SK-N-SH (cell line): ENCODE results near the gene CCDC148. TPM values are rescaled to one million over a fixed set of nuclear protein-coding genes. Genes with fewer than 3 reads are reported as not detected.

Source experiments
- CTCF ChIA-PET: fragments of 300-600, 350-600 bp; formaldehyde crosslinking; extraction: SDS; loops from one replicate; lab custom pipeline; 2021; lab: Yijun Ruan, JAX
- POLR2A ChIA-PET: fragments of 350-600 bp; sonication (Branson Sonifier 250); formaldehyde crosslinking; extraction: SDS; loops from one replicate; lab custom pipeline; 2020; ENCODE audit warnings: antibody characterized with exemption, inconsistent platforms; lab: Yijun Ruan, JAX
- DNase-seq: peaks from one replicate; pipeline ENCODE4 v3.0.0; 2012
- H2AFZ ChIP-seq: fragments of 200-600 bp; sonication (generic); 2 replicates; pipeline ENCODE4 v1.8.1; 2016; ENCODE audit warnings: antibody characterized with exemption, mild to moderate bottlenecking, low read depth
- H3F3A ChIP-seq: fragments of 200-600 bp; sonication (generic); replicated peaks from 2 replicates; pipeline ENCODE3; 2016; ENCODE audit warnings: antibody characterized with exemption, mild to moderate bottlenecking; ENCODE audit not compliant: insufficient read depth
- H3K27ac ChIP-seq, 2 experiments: fragments of 200-500 bp in 1 of 2; fragments of 200-600 bp in 1 of 2; sonication (Bioruptor generic) in 1 of 2; sonication (generic), shearing (Covaris generic) in 1 of 2; 2 replicates each; pipeline versions ENCODE4 v1.5.1 to v1.6.1; 2014 to 2016; ENCODE audit warnings: low read depth in 2 of 2, inconsistent platforms in 1 of 2, low read length in 1 of 2, mild to moderate bottlenecking in 1 of 2, mixed read lengths in 1 of 2
- H3K27me3 ChIP-seq: fragments of 200-600 bp; sonication (generic), shearing (Covaris generic); 2 replicates; pipeline ENCODE4 v1.6.1; 2016; ENCODE audit warnings: mixed run types; ENCODE audit not compliant: insufficient read depth
- H3K36me3 ChIP-seq, 2 experiments: fragments of 200-500 bp in 1 of 2; fragments of 200-600 bp in 1 of 2; sonication (Bioruptor generic) in 1 of 2; sonication (generic) in 1 of 2; replicated peaks in 1 of 2; 2 replicates each; pipeline versions ENCODE3 to v1.5.1; 2014 to 2016; ENCODE audit warnings: low read length in 1 of 2, mild to moderate bottlenecking in 1 of 2; ENCODE audit not compliant: insufficient read depth in 2 of 2, control insufficient read depth in 1 of 2
- H3K4me1 ChIP-seq, 2 experiments: fragments of 200-500 bp in 1 of 2; fragments of 200-600 bp in 1 of 2; sonication (Bioruptor generic) in 1 of 2; sonication (generic), shearing (Covaris generic) in 1 of 2; 2 replicates each; pipeline versions ENCODE4 v1.5.1 to v1.6.1; 2014 to 2016; ENCODE audit warnings: low read depth in 1 of 2, low read length in 1 of 2, mixed run types in 1 of 2; ENCODE audit not compliant: insufficient read depth in 2 of 2, control insufficient read depth in 1 of 2
- H3K4me2 ChIP-seq: fragments of 200-600 bp; sonication (generic), shearing (Covaris generic); 2 replicates; pipeline ENCODE4 v1.6.1; 2017; ENCODE audit warnings: mixed run types
- H3K4me3 ChIP-seq, 2 experiments: fragments of 200-500 bp in 1 of 2; fragments of 200-600 bp in 1 of 2; sonication (Bioruptor generic) in 1 of 2; sonication (generic), shearing (Covaris generic) in 1 of 2; 2 replicates each; pipeline versions ENCODE4 v1.5.1 to v1.8.1; 2014 to 2016; ENCODE audit warnings: low read depth in 2 of 2, inconsistent platforms in 1 of 2, low read length in 1 of 2, mild to moderate bottlenecking in 1 of 2, mixed read lengths in 1 of 2, moderate library complexity in 1 of 2
- H3K79me2 ChIP-seq: fragments of 200-600 bp; sonication (generic); 2 replicates; pipeline ENCODE4 v1.8.1; 2017; ENCODE audit warnings: mild to moderate bottlenecking; ENCODE audit not compliant: insufficient read depth
- H3K9ac ChIP-seq: fragments of 200-600 bp; sonication (generic); 2 replicates; pipeline ENCODE4 v1.6.1; 2017; ENCODE audit warnings: mixed run types
- H3K9me2 ChIP-seq: fragments of 200-600 bp; sonication (generic); 2 replicates; pipeline ENCODE4 v1.6.1; 2017; ENCODE audit warnings: mixed run types
- H3K9me3 ChIP-seq: fragments of 200-600 bp; sonication (generic); 2 replicates; pipeline ENCODE4 v1.6.1; 2017; ENCODE audit warnings: mixed run types, mild to moderate bottlenecking, moderate library complexity
- H4K20me1 ChIP-seq: fragments of 200-600 bp; sonication (generic); 2 replicates; pipeline ENCODE4 v1.6.1; 2017; ENCODE audit warnings: mild to moderate bottlenecking, mixed run types; ENCODE audit not compliant: insufficient read depth
- ELF1 ChIP-seq: IDR thresholded peaks from 2 replicates; pipeline ENCODE4 v1.4.0; 2012
- EP300 ChIP-seq, 2 experiments: IDR thresholded peaks; 2 replicates each; pipeline versions ENCODE4 v1.4.0 to v1.6.1; 2012; ENCODE audit warnings: borderline replicate concordance in 1 of 2, low read depth in 1 of 2, low read length in 1 of 2
- EZH2phosphoT487 ChIP-seq: fragments of 200-600 bp; sonication (generic); IDR thresholded peaks from 2 replicates; pipeline ENCODE4 v1.6.1; 2017; ENCODE audit warnings: low read depth, mixed run types, mild to moderate bottlenecking, antibody characterized with exemption, moderate library complexity, borderline replicate concordance
- FOXM1 ChIP-seq: IDR thresholded peaks from 2 replicates; pipeline ENCODE4 v1.4.0; 2012; ENCODE audit warnings: low read depth, mild to moderate bottlenecking
- GABPA ChIP-seq: IDR thresholded peaks from 2 replicates; pipeline ENCODE4 v1.4.0; 2012; ENCODE audit warnings: low read depth, mild to moderate bottlenecking
- RFX5 ChIP-seq: IDR thresholded peaks from 2 replicates; pipeline ENCODE4 v1.6.1; 2012; ENCODE audit warnings: mild to moderate bottlenecking, improper control_type of control experiment, low read length
- TAF1 ChIP-seq: IDR thresholded peaks from 2 replicates; pipeline ENCODE4 v1.6.1; 2012; ENCODE audit warnings: low read depth, mild to moderate bottlenecking, low read length, moderate library complexity, borderline replicate concordance
- TCF12 ChIP-seq: IDR thresholded peaks from 2 replicates; pipeline ENCODE4 v1.4.0; 2012
- WGBS: methylation state at CpG from one replicate; pipeline ENCODE4 v1.1.6; 2017; ENCODE audit warnings: low lambda C conversion rate; 5-methylcytosine and 5-hydroxymethylcytosine counted together
- polyA plus RNA-seq, 3 experiments: library from polyadenylated mRNA; depleted of rRNA; stranded (reverse); fragments of >200 nt; gene quantifications; 2 replicates each; pipeline ENCODE4 v1.2.3, GENCODE V29; 2012
- TF ChIP-seq, protein P1 (sequence below): IDR thresholded peaks from 2 replicates; pipeline ENCODE4 v1.6.1; 2012; ENCODE audit warnings: mild to moderate bottlenecking, low read depth, low read length, moderate library complexity
- TF ChIP-seq, protein P2 (sequence below): IDR thresholded peaks from 2 replicates; pipeline ENCODE4 v1.4.0; 2012; ENCODE audit warnings: low read depth, borderline replicate concordance
- TF ChIP-seq, protein P3 (sequence below): fragments of 150-350 bp; IDR thresholded peaks from 2 replicates; pipeline ENCODE4 v1.6.1; 2016; ENCODE audit warnings: mild to moderate bottlenecking, low read depth, low read length
- TF ChIP-seq, protein P4 (sequence below): IDR thresholded peaks from 2 replicates; pipeline ENCODE4; 2012
- TF ChIP-seq, protein P5 (sequence below): IDR thresholded peaks from 2 replicates; pipeline ENCODE4 v1.4.0; 2012; ENCODE audit warnings: low read depth, borderline replicate concordance
- TF ChIP-seq, protein P6 (sequence below): fragments of 200-600 bp; sonication (generic); IDR thresholded peaks from 2 replicates; pipeline ENCODE4 v1.6.1; 2017; ENCODE audit warnings: antibody characterized with exemption, mild to moderate bottlenecking, moderate library complexity
- TF ChIP-seq, protein P7 (sequence below): IDR thresholded peaks from 2 replicates; pipeline ENCODE4 v1.4.0; 2012; ENCODE audit warnings: low read depth
- TF ChIP-seq, protein P8 (sequence below): fragments of 150-350 bp; IDR thresholded peaks from 2 replicates; pipeline ENCODE4 v1.6.1; 2017; ENCODE audit warnings: antibody characterized with exemption, low read length, low read depth, borderline replicate concordance

CCDC148 gene
- polyA plus RNA-seq, 1 of the 3 experiments (the other 2 are of a cell fraction): 0.18 TPM

DNA sequence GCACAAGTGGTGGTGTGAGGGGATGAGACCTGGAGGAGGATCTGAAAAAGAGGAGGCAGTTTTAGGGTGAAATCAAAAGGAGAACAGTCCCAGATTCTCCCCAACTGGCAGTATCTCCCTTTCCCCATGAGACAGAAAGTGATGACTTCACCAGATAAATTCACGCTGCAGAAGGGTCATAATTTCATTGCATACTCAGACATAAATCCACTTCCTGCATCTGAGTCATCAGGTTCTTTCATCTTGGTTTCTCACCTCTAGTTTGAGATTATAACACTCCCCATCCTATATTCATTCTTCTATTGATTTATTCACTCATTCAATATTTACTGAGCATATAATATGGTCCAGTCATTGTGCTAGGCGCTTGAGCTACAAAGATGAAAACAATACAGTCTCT, 64.7 kb downstream of the CCDC148 start:
- no peak for TF ChIP-seq FOXM1
- TF ChIP-seq, protein P1, sequence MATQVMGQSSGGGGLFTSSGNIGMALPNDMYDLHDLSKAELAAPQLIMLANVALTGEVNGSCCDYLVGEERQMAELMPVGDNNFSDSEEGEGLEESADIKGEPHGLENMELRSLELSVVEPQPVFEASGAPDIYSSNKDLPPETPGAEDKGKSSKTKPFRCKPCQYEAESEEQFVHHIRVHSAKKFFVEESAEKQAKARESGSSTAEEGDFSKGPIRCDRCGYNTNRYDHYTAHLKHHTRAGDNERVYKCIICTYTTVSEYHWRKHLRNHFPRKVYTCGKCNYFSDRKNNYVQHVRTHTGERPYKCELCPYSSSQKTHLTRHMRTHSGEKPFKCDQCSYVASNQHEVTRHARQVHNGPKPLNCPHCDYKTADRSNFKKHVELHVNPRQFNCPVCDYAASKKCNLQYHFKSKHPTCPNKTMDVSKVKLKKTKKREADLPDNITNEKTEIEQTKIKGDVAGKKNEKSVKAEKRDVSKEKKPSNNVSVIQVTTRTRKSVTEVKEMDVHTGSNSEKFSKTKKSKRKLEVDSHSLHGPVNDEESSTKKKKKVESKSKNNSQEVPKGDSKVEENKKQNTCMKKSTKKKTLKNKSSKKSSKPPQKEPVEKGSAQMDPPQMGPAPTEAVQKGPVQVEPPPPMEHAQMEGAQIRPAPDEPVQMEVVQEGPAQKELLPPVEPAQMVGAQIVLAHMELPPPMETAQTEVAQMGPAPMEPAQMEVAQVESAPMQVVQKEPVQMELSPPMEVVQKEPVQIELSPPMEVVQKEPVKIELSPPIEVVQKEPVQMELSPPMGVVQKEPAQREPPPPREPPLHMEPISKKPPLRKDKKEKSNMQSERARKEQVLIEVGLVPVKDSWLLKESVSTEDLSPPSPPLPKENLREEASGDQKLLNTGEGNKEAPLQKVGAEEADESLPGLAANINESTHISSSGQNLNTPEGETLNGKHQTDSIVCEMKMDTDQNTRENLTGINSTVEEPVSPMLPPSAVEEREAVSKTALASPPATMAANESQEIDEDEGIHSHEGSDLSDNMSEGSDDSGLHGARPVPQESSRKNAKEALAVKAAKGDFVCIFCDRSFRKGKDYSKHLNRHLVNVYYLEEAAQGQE: no peak
- no peak for TF ChIP-seq TAF1
- TF ChIP-seq GABPA: no peak
- TF ChIP-seq, protein P2, sequence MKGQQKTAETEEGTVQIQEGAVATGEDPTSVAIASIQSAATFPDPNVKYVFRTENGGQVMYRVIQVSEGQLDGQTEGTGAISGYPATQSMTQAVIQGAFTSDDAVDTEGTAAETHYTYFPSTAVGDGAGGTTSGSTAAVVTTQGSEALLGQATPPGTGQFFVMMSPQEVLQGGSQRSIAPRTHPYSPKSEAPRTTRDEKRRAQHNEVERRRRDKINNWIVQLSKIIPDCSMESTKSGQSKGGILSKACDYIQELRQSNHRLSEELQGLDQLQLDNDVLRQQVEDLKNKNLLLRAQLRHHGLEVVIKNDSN: no peak
- no peak for TF ChIP-seq TCF12
- no peak for TF ChIP-seq EZH2phosphoT487
- TF ChIP-seq EP300 (IDR thresholded peaks at IDR 0.05; ENCODE audit: borderline replicate concordance in 1 of 2, low read depth in 1 of 2, low read length in 1 of 2): no peak
- TF ChIP-seq, protein P3, sequence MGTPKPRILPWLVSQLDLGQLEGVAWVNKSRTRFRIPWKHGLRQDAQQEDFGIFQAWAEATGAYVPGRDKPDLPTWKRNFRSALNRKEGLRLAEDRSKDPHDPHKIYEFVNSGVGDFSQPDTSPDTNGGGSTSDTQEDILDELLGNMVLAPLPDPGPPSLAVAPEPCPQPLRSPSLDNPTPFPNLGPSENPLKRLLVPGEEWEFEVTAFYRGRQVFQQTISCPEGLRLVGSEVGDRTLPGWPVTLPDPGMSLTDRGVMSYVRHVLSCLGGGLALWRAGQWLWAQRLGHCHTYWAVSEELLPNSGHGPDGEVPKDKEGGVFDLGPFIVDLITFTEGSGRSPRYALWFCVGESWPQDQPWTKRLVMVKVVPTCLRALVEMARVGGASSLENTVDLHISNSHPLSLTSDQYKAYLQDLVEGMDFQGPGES: no peak
- no peak for TF ChIP-seq RFX5
- TF ChIP-seq, protein P4, sequence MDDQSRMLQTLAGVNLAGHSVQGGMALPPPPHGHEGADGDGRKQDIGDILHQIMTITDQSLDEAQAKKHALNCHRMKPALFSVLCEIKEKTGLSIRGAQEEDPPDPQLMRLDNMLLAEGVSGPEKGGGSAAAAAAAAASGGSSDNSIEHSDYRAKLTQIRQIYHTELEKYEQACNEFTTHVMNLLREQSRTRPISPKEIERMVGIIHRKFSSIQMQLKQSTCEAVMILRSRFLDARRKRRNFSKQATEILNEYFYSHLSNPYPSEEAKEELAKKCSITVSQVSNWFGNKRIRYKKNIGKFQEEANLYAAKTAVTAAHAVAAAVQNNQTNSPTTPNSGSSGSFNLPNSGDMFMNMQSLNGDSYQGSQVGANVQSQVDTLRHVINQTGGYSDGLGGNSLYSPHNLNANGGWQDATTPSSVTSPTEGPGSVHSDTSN: no peak
- Histone ChIP-seq H3K27ac (no peak overlapping the region), H4K20me1 (no peaks in the 10 kb centered on the region), H3K36me3 (no peaks in the 10 kb centered on the region), H3K27me3 (no peaks in the 10 kb centered on the region), H3K9me3 (no peaks in the 10 kb centered on the region), H3F3A (no peaks in the 10 kb centered on the region), H3K79me2 (no peaks in the 10 kb centered on the region), H3K4me1 (no peaks in the 10 kb centered on the region), H3K9ac (no peak overlapping the region), H3K4me3 (no peak overlapping the region), H2AFZ (no peak overlapping the region), H3K9me2 (no peaks in the 10 kb centered on the region), H3K4me2 (no peak overlapping the region)
- ChIA-PET POLR2A (no interaction called here), CTCF (interaction anchor here (1.7 kb wide), 1 partner anchor 362 kb away, joined by 3 read pairs; no protein-coding TSS in a partner anchor)
- WGBS: 44% methylated on average over 2 of the region's 2 CpGs
- DNase-seq: no peak

DNA sequence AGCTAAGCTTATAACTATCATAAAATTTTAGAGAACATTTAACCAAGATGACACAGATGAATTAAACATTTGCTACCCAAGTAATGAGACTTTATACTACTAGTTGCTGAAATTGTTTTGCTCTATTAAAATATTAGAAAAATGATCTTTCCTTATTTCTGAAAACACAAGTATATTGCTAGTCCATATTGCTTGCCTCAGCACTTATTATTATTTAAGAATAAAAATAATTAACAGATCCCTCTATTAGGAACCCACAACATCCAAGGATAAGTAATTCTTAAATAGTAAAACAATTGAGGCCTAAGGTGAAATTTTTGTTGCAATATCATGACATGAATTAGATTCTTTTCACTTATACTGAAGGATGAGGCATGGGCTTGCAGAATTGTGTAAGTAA, 65.2 kb downstream of the CCDC148 start:
- Histone ChIP-seq H3K4me3 (no peak overlapping the region), H3K27me3 (no peaks in the 10 kb centered on the region), H3K4me2 (no peak overlapping the region), H3K9me3 (no peaks in the 10 kb centered on the region), H3K36me3 (no peaks in the 10 kb centered on the region), H3K9ac (no peak overlapping the region), H3K79me2 (no peaks in the 10 kb centered on the region), H3K9me2 (no peaks in the 10 kb centered on the region), H3K27ac (no peak overlapping the region), H3K4me1 (no peaks in the 10 kb centered on the region), H4K20me1 (no peaks in the 10 kb centered on the region), H2AFZ (no peak overlapping the region), H3F3A (no peaks in the 10 kb centered on the region)
- no peak for DNase-seq
- POLR2A ChIA-PET: no interaction called here
- CTCF ChIA-PET: no interaction called here
- TF ChIP-seq RFX5 (no peak), ELF1 (no peak)
- TF ChIP-seq, protein P5, sequence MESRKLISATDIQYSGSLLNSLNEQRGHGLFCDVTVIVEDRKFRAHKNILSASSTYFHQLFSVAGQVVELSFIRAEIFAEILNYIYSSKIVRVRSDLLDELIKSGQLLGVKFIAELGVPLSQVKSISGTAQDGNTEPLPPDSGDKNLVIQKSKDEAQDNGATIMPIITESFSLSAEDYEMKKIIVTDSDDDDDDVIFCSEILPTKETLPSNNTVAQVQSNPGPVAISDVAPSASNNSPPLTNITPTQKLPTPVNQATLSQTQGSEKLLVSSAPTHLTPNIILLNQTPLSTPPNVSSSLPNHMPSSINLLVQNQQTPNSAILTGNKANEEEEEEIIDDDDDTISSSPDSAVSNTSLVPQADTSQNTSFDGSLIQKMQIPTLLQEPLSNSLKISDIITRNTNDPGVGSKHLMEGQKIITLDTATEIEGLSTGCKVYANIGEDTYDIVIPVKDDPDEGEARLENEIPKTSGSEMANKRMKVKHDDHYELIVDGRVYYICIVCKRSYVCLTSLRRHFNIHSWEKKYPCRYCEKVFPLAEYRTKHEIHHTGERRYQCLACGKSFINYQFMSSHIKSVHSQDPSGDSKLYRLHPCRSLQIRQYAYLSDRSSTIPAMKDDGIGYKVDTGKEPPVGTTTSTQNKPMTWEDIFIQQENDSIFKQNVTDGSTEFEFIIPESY: no peak
- TF ChIP-seq, protein P6, sequence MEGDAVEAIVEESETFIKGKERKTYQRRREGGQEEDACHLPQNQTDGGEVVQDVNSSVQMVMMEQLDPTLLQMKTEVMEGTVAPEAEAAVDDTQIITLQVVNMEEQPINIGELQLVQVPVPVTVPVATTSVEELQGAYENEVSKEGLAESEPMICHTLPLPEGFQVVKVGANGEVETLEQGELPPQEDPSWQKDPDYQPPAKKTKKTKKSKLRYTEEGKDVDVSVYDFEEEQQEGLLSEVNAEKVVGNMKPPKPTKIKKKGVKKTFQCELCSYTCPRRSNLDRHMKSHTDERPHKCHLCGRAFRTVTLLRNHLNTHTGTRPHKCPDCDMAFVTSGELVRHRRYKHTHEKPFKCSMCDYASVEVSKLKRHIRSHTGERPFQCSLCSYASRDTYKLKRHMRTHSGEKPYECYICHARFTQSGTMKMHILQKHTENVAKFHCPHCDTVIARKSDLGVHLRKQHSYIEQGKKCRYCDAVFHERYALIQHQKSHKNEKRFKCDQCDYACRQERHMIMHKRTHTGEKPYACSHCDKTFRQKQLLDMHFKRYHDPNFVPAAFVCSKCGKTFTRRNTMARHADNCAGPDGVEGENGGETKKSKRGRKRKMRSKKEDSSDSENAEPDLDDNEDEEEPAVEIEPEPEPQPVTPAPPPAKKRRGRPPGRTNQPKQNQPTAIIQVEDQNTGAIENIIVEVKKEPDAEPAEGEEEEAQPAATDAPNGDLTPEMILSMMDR: no peak
- TF ChIP-seq, protein P7, sequence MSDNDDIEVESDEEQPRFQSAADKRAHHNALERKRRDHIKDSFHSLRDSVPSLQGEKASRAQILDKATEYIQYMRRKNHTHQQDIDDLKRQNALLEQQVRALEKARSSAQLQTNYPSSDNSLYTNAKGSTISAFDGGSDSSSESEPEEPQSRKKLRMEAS: no peak
- TF ChIP-seq, protein P8, sequence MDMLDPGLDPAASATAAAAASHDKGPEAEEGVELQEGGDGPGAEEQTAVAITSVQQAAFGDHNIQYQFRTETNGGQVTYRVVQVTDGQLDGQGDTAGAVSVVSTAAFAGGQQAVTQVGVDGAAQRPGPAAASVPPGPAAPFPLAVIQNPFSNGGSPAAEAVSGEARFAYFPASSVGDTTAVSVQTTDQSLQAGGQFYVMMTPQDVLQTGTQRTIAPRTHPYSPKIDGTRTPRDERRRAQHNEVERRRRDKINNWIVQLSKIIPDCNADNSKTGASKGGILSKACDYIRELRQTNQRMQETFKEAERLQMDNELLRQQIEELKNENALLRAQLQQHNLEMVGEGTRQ: no peak
